IMR-90 (cell line): ENCODE results near the gene RASL10A. TPM values are rescaled to one million over a fixed set of nuclear protein-coding genes. Genes with fewer than 3 reads are reported as not detected.

Experiments
- ATAC-seq: fragments of 200-7000 bp; cut with Tn5 transposase; 2 replicates; pipeline ENCODE4 v1.9.1; 2020; ENCODE audit warnings: low read depth, mild to moderate bottlenecking, moderate library complexity
- BruUV-seq: library from RNA; stranded (reverse); fragments of 400-500 nt; replicated peaks from 2 replicates; lab custom pipeline; 2021; lab: Mats Ljungman, UMichigan
- CTCF ChIA-PET: fragments of 300-600 bp; formaldehyde crosslinking; extraction: SDS; loops from one replicate; lab custom pipeline; 2021; ENCODE audit warnings: antibody characterized with exemption; lab: Yijun Ruan, JAX
- POLR2A ChIA-PET: fragments of 300-600 bp; sonication (Branson Sonifier 250); formaldehyde crosslinking; loops from one replicate; lab custom pipeline; 2022; ENCODE audit warnings: antibody characterized with exemption; ENCODE audit not compliant: unreplicated experiment; lab: Charles Lee
- DNase-seq: peaks from one replicate; pipeline ENCODE4 v3.0.0; 2013
- H2AFZ ChIP-seq: replicated peaks from 2 replicates; pipeline ENCODE3; 2013; ENCODE audit warnings: low read length, mild to moderate bottlenecking; ENCODE audit not compliant: poor library complexity
- H2AK5ac ChIP-seq: 2 replicates; pipeline ENCODE4 v1.6.1; 2013; ENCODE audit warnings: low read depth, low read length, inconsistent platforms
- H2AK9ac ChIP-seq: replicated peaks from 2 replicates; pipeline ENCODE3; 2013; ENCODE audit warnings: mild to moderate bottlenecking, low read depth, low read length, moderate library complexity; ENCODE audit not compliant: poor library complexity
- H2BK120ac ChIP-seq: 2 replicates; pipeline ENCODE4 v1.6.1; 2013; ENCODE audit warnings: low read depth, low read length, inconsistent platforms
- H2BK15ac ChIP-seq: 3 replicates; pipeline ENCODE4 v1.6.1; 2013; ENCODE audit warnings: low read depth, low read length, inconsistent platforms
- H2BK20ac ChIP-seq: 2 replicates; pipeline ENCODE4 v1.6.1; 2013; ENCODE audit warnings: low read depth, mild to moderate bottlenecking, inconsistent platforms, low read length, moderate library complexity
- H2BK5ac ChIP-seq: 2 replicates; pipeline ENCODE4 v1.6.1; 2013; ENCODE audit warnings: mild to moderate bottlenecking, low read depth, low read length, inconsistent platforms; ENCODE audit not compliant: poor library complexity, severe bottlenecking
- H3K14ac ChIP-seq: replicated peaks from 2 replicates; pipeline ENCODE4 v1.6.1; 2013; ENCODE audit warnings: low read depth, low read length, inconsistent platforms
- H3K18ac ChIP-seq: 2 replicates; pipeline ENCODE4 v1.6.1; 2013; ENCODE audit warnings: low read depth, low read length, control low read depth
- H3K23ac ChIP-seq: 2 replicates; pipeline ENCODE4 v1.6.1; 2013; ENCODE audit warnings: low read depth, low read length, inconsistent platforms
- H3K27ac ChIP-seq: 2 replicates; pipeline ENCODE4 v1.5.1; 2013; ENCODE audit warnings: mild to moderate bottlenecking, control low read depth, low read length; ENCODE audit not compliant: insufficient read depth
- H3K27me3 ChIP-seq: 2 replicates; pipeline ENCODE4 v1.6.1; 2013; ENCODE audit warnings: low read length; ENCODE audit not compliant: control insufficient read depth, insufficient read depth
- H3K36me3 ChIP-seq: 2 replicates; pipeline ENCODE4 v1.6.1; 2013; ENCODE audit warnings: low read length, mixed read lengths; ENCODE audit not compliant: control insufficient read depth, insufficient read depth
- H3K4ac ChIP-seq: 2 replicates; pipeline ENCODE4 v1.6.1; 2013; ENCODE audit warnings: low read depth, low read length, inconsistent platforms
- H3K4me1 ChIP-seq: 2 replicates; pipeline ENCODE4 v1.6.1; 2013; ENCODE audit warnings: low read length, mixed read lengths; ENCODE audit not compliant: control insufficient read depth, insufficient read depth
- H3K4me2 ChIP-seq: 2 replicates; pipeline ENCODE4 v1.6.1; 2013; ENCODE audit warnings: low read depth, mild to moderate bottlenecking, control low read depth, low read length, moderate library complexity
- H3K4me3 ChIP-seq: 2 replicates; pipeline ENCODE4 v1.5.1; 2013; ENCODE audit warnings: low read depth, mild to moderate bottlenecking, control low read depth, low read length, moderate library complexity; ENCODE audit not compliant: insufficient read depth
- H3K56ac ChIP-seq: 2 replicates; pipeline ENCODE4 v1.6.1; 2013; ENCODE audit warnings: low read length, inconsistent platforms; ENCODE audit not compliant: insufficient read depth; ENCODE audit errors: extremely low read depth
- H3K79me1 ChIP-seq, 2 experiments: 2 replicates each; pipeline ENCODE4 v1.6.1; 2013; ENCODE audit warnings: low read length in 2 of 2, inconsistent platforms in 1 of 2, low read depth in 1 of 2
- H3K9ac ChIP-seq: 2 replicates; pipeline ENCODE4 v1.6.1; 2013; ENCODE audit warnings: low read depth, low read length, control low read depth
- H3K9me1 ChIP-seq: 2 replicates; pipeline ENCODE4 v1.6.1; 2013; ENCODE audit warnings: low read length, inconsistent platforms; ENCODE audit not compliant: insufficient read depth
- H3K9me3 ChIP-seq: 2 replicates; pipeline ENCODE4 v1.6.1; 2013; ENCODE audit warnings: low read length; ENCODE audit not compliant: control insufficient read depth, insufficient read depth
- H4K20me1 ChIP-seq: 2 replicates; pipeline ENCODE4 v1.6.1; 2013; ENCODE audit warnings: low read length, inconsistent platforms; ENCODE audit not compliant: insufficient read depth
- H4K5ac ChIP-seq: 2 replicates; pipeline ENCODE4 v1.6.1; 2013; ENCODE audit warnings: mild to moderate bottlenecking, low read depth, low read length, control low read depth
- H4K8ac ChIP-seq, 2 experiments: 2 replicates each; pipeline ENCODE4 v1.6.1; 2013; ENCODE audit warnings: low read depth in 2 of 2, low read length in 2 of 2, control low read depth in 1 of 2, inconsistent platforms in 1 of 2
- H4K91ac ChIP-seq: 2 replicates; pipeline ENCODE4 v1.6.1; 2013; ENCODE audit warnings: low read depth, low read length, inconsistent platforms; ENCODE audit not compliant: insufficient read depth
- BHLHE40 ChIP-seq: fragments of 150-350 bp; IDR thresholded peaks from 2 replicates; pipeline ENCODE4 v1.6.1; 2016; ENCODE audit warnings: mild to moderate bottlenecking, low read depth, low read length
- CEBPB ChIP-seq: IDR thresholded peaks from 2 replicates; pipeline ENCODE4 v1.6.1; 2012; ENCODE audit warnings: low read depth, low read length, improper control_type of control experiment
- CHD1 ChIP-seq: IDR thresholded peaks from 2 replicates; pipeline ENCODE4 v1.6.1; 2012; ENCODE audit warnings: low read depth, low read length, improper control_type of control experiment
- CTCF ChIP-seq: conservative IDR thresholded peaks from 2 replicates; pipeline ENCODE4 v1.5.1; 2012; ENCODE audit warnings: mild to moderate bottlenecking, low read depth, low read length, improper control_type of control experiment
- ELK1 ChIP-seq: fragments of 150-350 bp; IDR thresholded peaks from 2 replicates; pipeline ENCODE4 v1.6.1; 2016; ENCODE audit warnings: low read depth, mild to moderate bottlenecking, low read length, moderate library complexity, borderline replicate concordance
- FOS ChIP-seq: fragments of 150-350 bp; IDR thresholded peaks from 2 replicates; pipeline ENCODE4 v1.6.1; 2016; ENCODE audit warnings: low read depth, low read length
- MAFK ChIP-seq: IDR thresholded peaks from 2 replicates; pipeline ENCODE4 v1.6.1; 2012; ENCODE audit warnings: low read depth, low read length, improper control_type of control experiment
- MAZ ChIP-seq: IDR thresholded peaks from 2 replicates; pipeline ENCODE4 v1.6.1; 2012; ENCODE audit warnings: low read depth, mild to moderate bottlenecking, low read length, improper control_type of control experiment, moderate library complexity, borderline replicate concordance
- MXI1 ChIP-seq: IDR thresholded peaks from 2 replicates; pipeline ENCODE4 v1.6.1; 2012; ENCODE audit warnings: low read depth, mild to moderate bottlenecking, low read length, moderate library complexity, borderline replicate concordance
- NFE2L2 ChIP-seq: fragments of 150-350 bp; IDR thresholded peaks from 2 replicates; pipeline ENCODE4 v1.6.1; 2016; ENCODE audit warnings: low read depth, mild to moderate bottlenecking, low read length
- POLR2A ChIP-seq: IDR thresholded peaks from 2 replicates; pipeline ENCODE4 v1.6.1; 2012; ENCODE audit warnings: mild to moderate bottlenecking, low read depth, low read length
- RAD21 ChIP-seq: IDR thresholded peaks from 2 replicates; pipeline ENCODE4 v1.6.1; 2012; ENCODE audit warnings: low read length, improper control_type of control experiment
- RCOR1 ChIP-seq: IDR thresholded peaks from 2 replicates; pipeline ENCODE4 v1.6.1; 2012; ENCODE audit warnings: mild to moderate bottlenecking, low read length, improper control_type of control experiment; ENCODE audit not compliant: insufficient replicate concordance
- RFX5 ChIP-seq: IDR thresholded peaks from 2 replicates; pipeline ENCODE4 v1.8.0; 2012; ENCODE audit warnings: low read depth, mild to moderate bottlenecking, low read length, moderate library complexity
- SMC3 ChIP-seq: fragments of 150-350 bp; IDR thresholded peaks from 2 replicates; pipeline ENCODE4 v1.6.1; 2016; ENCODE audit warnings: low read depth, mild to moderate bottlenecking, antibody characterized with exemption, low read length, moderate library complexity
- WGBS, 2 experiments: methylation state at CpG; one replicate each; pipeline versions ENCODE4 v1.1.5 to v1.1.7; 2013; ENCODE audit warnings: missing lambda C conversion rate in 2 of 2; ENCODE audit not compliant: insufficient read length in 1 of 2; ENCODE audit errors: extremely low coverage in 2 of 2; 5-methylcytosine and 5-hydroxymethylcytosine counted together
- dilution Hi-C: fragments of 300-500 bp; cut with HindIII; formaldehyde crosslinking; loops from one replicate; pipeline ENCODE4 v1.14.3; 2018; ENCODE audit warnings: low sequenced_read_pairs; ENCODE audit not compliant: unreplicated experiment
- in situ Hi-C: fragments of 300-500 bp; cut with MboI; formaldehyde crosslinking; loops from 3 replicates; pipeline ENCODE4 v1.14.3; 2019; ENCODE audit warnings: low sequenced_read_pairs, inconsistent platforms, mixed read lengths
- intact Hi-C: fragments of 100-400 bp; cut with micrococcal nuclease; formaldehyde crosslinking; loops from 2 replicates; pipeline ENCODE4 v1.10.0; 2022
- polyA plus RNA-seq, 3 experiments: library from polyadenylated mRNA; depleted of rRNA; stranded (reverse); fragments of >200 nt; gene quantifications; 2 replicates each; pipeline ENCODE4 v1.2.3, GENCODE V29; 2012; ENCODE audit warnings: low replicate concordance in 1 of 3
- total RNA-seq: library from RNA; depleted of rRNA; stranded (reverse); fragments of >200 nt; gene quantifications from 2 replicates; pipeline ENCODE4 v1.2.3, GENCODE V29; 2012
- TF ChIP-seq, protein P1 (sequence below): fragments of 150-350 bp; IDR thresholded peaks from 2 replicates; pipeline ENCODE4 v1.6.1; 2017; ENCODE audit warnings: mild to moderate bottlenecking, antibody characterized with exemption, low read length, low read depth

RASL10A gene
- total and polyA plus RNA-seq, 2 of the 4 experiments (the other 2 are of a cell fraction), result 0.26 TPM; not detected in 1

DNA sequence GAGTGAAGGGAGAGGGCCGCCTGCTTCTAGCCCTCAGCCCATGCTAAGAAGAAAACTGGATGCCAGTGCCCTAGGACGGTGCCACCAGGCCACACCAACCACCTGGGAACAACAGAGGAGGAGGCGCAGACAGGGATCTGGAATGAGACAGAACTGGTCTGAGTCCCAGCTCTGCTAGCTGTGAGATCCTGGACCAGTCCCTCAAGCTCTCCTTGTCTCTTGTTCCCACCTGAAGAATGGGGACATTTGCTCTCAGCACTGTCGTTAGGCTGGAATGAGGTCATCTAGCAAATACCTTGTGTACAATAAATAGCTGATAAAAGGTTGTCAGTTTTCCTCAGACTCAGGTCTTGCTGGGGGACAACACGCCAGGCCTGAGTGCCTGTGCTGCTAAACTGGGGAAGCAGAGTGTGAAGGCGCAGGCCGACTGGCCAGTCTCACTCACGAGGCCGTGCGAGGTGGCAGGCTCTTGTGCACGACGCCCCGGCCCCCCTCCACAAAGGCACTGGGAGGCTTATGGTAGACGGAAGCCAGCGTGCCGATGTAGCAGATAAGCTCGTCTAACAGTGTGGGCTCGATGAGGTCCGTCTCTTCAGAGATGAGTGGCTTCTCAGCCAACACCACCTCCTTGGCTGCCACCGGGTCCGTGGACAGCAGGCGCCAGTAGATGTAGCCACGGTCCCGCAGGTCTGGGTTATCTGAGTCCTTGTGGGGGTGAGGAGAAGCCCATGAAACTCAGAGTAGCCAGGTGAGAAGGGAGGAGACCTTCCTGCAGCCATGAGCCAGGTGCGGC is 25.8 kb upstream of the RASL10A start:
- intact Hi-C loops, result no loop called here
- Histone ChIP-seq H3K4me2 (no peak overlapping the region), H4K5ac (no peak overlapping the region), H3K79me1 (no peaks in the 10 kb centered on the region), H2BK20ac (no peak overlapping the region), H2AK5ac (no peak overlapping the region), H2BK15ac (no peak overlapping the region), H2AFZ (no peak overlapping the region), H4K91ac (no peak overlapping the region), H3K14ac (no peak overlapping the region), H3K23ac (no peak overlapping the region), H3K36me3 (peaks cover 54% of the 10 kb centered on the region), H3K4me3 (no peak overlapping the region), H2BK120ac (no peak overlapping the region), H3K9ac (no peak overlapping the region), H3K27me3 (no peaks in the 10 kb centered on the region), H3K9me3 (no peaks in the 10 kb centered on the region), H4K20me1 (peaks cover 11% of the 10 kb centered on the region), H2AK9ac (no peak overlapping the region), H3K18ac (no peak overlapping the region), H3K9me1 (no peaks in the 10 kb centered on the region), H3K4ac (no peak overlapping the region), H4K8ac (no peak overlapping the region), H3K27ac (no peak overlapping the region), H3K4me1 (no peaks in the 10 kb centered on the region), H3K56ac (no peak overlapping the region), H2BK5ac (no peak overlapping the region)
- no peak for ATAC-seq
- ChIA-PET CTCF (no interaction called here), POLR2A (no interaction called here)
- dilution Hi-C loops, result no loop called here
- no TSS peak for BruUV-seq
- no peak for DNase-seq
- in situ Hi-C loops, result no loop called here
- 97% methylated on average over 7 of the region's 25 CpGs; no CpG with 5 or more reads in 1 of the 2 experiments for WGBS, 2 experiments
- TF ChIP-seq MAZ, result no peak
- TF ChIP-seq CHD1, result no peak
- no peak for TF ChIP-seq CTCF
- TF ChIP-seq POLR2A, result no peak
- TF ChIP-seq MXI1, result no peak
- no peak for TF ChIP-seq ELK1
- TF ChIP-seq, protein P1, sequence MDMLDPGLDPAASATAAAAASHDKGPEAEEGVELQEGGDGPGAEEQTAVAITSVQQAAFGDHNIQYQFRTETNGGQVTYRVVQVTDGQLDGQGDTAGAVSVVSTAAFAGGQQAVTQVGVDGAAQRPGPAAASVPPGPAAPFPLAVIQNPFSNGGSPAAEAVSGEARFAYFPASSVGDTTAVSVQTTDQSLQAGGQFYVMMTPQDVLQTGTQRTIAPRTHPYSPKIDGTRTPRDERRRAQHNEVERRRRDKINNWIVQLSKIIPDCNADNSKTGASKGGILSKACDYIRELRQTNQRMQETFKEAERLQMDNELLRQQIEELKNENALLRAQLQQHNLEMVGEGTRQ, result no peak
- no peak for TF ChIP-seq NFE2L2
- TF ChIP-seq CEBPB, result no peak
- TF ChIP-seq RCOR1, result no peak
- TF ChIP-seq RAD21, result no peak
- TF ChIP-seq RFX5, result no peak
- TF ChIP-seq FOS, result no peak
- TF ChIP-seq SMC3, result no peak
- no peak for TF ChIP-seq BHLHE40
- no peak for TF ChIP-seq MAFK
